GM21737 (cell line): Measurements from ENCODE around the gene NEUROG1.

Experiments used
- ATAC-seq: cut with Tn5 transposase; IDR thresholded peaks from one replicate; pipeline ENCODE4 v1.9.1; 2021; ENCODE audit warnings: mild to moderate bottlenecking, moderate library complexity; ENCODE audit not compliant: unreplicated experiment

NEUROG1 gene

GRCh38 chr5:135535820-135536801 is at the start of gene NEUROG1:
Gene NEUROG1, minus strand, starts transcription at chr5:135535964. Its CDS starts 274 bp downstream, at chr5:135535690.
- ATAC-seq: no peak

GRCh38 chr5:135584918-135585317 is 49.2 kb upstream of the NEUROG1 start:
- ATAC-seq: no peak

DNA sequence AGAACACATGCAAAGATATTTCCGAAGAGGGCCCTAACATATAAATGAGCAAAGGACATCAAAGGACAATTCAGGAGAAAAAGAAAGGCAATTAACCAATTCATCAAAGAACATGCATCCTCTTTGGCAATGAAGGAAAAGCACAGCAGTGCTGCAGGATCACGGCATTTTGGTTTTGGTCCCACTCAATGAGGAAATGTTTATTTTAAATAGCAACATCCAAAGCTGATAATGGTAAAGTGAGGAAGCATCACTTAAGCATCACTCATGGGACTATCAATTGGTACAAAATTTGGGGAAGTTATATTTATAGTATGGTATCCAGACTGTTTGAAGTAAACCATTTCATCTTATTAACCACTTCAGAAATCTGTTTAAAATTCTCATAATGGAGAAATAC is 48.5 kb upstream of the NEUROG1 start:
- no peak for ATAC-seq

- no peak for ATAC-seq
Observed at GRCh38 chr5:135582099-135582781, 46.5 kb upstream of the NEUROG1 start.

GRCh38 chr5:135578685-135579341 is 43.0 kb upstream of the NEUROG1 start, which contains the start of gene CXCL14:
Gene CXCL14, minus strand, starts transcription at chr5:135578991. Its CDS starts 213 bp downstream, at chr5:135578778.
- no peak for ATAC-seq

DNA sequence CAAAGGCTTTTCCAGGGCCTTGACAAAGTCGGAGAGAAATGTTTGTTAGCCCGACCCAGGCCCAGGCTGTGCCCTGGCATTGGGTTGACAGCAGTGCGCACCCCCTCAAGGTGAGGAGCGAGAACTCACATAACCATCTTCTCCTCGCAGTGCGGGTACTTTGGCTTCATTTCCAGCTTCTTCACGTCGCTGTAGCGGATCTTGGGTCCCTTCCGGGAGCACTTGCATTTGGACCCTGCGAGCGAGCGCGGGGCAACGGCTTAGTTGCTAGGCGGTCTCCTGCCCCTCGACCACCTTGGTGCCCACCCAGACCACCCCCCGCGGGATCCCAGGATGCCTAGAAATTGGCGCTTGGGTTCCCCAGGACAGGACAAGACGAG is 42.5 kb upstream of the NEUROG1 start:
- no peak for ATAC-seq

DNA sequence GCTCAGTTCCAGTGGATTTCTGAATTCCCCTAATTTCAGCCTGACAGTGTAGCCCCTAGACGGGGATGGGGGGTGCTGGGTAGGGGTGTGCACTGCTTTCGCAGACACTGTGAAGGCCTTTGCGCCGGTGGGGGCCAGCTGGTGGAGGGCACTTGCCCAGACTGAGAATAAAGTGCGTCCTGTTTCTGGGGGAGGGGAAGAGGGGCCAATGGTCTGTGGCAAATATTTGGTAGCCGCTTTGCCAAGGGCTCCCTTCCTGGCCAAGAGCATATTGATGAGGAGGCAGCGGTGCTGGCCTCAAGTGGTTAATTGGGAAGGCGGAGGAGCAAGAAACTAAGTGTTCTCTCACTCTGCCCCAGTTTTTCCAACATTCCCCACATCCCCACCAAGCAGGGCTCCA is 41.7 kb upstream of the NEUROG1 start:
- ATAC-seq: no peak

DNA sequence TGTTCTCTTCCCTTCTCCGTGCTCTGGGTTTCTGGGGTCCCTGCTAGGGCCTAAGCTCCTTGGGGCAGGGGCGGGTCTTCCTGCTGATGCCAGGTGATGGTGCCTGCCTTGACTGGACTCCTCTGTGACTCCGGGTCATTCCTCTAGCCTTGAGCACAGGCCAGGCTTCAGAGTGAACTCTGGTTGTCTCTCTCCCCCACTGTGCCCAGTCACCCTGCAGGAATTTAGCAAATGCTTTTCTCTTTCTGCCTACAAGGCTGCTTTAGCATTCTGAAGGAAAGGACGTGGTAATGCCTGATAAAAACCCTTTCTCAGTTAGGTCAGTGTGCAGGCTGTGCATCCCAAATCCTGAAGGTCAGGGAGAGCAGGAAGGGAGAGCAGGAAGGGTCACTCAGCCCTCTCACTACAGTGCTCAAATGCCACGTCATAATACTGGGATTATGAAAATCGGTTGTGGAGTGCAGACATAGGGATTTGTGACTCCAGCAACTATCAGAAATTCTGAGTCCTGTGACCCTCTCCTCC is 40.4 kb upstream of the NEUROG1 start:
- ATAC-seq: no peak

- no peak for ATAC-seq
Observed at GRCh38 chr5:135574493-135574892, 38.7 kb upstream of the NEUROG1 start.

GRCh38 chr5:135571902-135572301 is 36.1 kb upstream of the NEUROG1 start:
- no peak for ATAC-seq

DNA sequence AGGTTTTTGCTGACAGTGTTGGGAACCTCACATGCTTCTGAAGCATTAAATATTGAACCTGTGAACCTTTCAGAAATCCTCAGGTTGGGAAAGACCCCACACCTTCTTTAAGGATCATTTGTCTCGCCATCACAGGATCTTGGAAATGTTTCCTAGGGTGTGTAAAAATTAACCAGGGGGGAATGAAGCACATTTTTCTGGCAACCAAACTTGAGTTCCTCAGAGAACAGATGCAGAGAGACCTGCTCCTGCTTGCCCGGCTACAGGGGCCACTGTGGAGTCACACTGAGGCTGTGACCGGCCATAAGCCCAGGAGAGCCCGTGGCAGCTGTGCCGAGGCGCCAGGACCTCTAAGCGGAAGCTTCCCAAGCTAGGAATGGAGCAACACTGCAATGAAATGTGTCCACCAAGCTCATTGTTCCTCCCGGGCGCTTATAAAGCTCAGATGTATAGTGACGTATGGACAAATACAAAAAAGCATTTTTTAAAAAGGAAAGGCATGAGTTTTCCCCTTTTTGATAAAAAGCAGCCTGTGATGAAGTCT is 35.4 kb upstream of the NEUROG1 start:
- ATAC-seq: no peak

GRCh38 chr5:135570453-135570764 is 34.6 kb upstream of the NEUROG1 start:
- no peak for ATAC-seq

GRCh38 chr5:135569755-135570452 is 34.1 kb upstream of the NEUROG1 start:
- no peak for ATAC-seq

- ATAC-seq: no peak
Observed at GRCh38 chr5:135568923-135569360, 33.2 kb upstream of the NEUROG1 start.

- ATAC-seq: no peak
Observed at GRCh38 chr5:135568246-135568645, 32.5 kb upstream of the NEUROG1 start.

DNA sequence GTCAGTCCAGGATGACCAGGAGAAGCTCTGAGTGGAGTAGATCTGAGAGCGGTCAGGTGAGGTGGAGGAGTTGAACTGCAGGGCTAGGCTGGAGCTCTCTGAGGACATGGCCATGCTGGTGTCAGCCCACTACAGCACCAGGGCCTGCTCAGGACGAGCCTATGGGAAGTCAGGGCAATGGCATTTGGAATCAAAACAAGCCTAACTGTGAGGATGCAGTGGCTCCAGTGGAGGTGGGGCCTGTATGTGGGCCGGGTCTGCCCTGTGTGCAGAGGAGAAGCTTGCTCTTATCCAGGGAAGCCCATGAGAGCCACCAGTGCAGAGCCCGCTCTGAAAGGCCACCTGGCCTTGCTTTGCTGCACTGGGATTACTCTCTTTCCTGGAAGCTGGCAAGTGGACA is 31.9 kb upstream of the NEUROG1 start:
- ATAC-seq: no peak

DNA sequence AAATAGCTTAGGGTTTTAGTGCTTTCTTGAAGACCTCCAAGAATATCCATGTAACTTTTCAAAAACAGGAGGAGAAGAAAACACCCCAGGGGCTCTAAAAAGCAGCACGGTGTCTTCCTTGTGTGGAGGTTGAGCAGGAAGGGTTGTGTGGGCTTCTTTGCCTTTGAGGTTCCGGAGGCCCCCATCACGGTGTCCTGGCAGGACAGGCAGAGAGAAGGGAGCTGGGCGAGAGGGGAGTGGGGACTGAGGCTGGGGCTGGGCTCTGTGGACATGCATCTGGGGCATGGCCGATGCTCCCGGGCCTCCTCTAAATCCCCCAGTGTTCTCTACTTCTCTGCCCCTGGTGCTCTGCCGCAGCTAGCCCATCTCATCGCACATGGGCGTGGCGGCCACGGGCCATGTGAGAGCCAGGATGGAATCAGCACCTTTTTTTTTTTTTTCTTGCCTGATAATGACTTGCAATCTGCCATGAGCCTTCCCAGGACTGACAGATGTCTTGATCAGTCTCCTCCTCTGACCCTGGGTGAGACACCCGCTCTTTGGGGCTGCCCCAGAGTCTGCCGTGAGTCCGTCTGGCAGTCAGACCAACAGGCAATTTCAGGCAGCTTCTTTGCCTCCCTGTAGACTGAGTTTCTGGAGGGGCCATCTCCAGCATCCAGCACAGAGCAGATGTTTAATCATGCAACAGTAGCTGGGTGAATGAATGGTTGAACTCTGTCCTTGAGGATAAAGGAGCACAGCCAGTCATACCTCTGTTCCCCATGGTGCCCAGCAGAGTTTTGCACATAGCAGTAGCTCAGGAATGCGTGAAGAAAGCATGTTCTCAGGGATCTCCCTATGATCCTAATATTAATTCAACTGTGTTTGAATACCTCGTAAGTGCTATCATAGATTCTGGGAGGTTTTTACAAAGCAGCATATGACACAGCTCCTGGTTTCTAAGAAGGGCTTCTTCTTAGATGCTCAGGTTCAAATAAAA is 30.9 kb upstream of the NEUROG1 start:
- ATAC-seq: no peak

- no peak for ATAC-seq
Observed at GRCh38 chr5:135565725-135566421, 30.1 kb upstream of the NEUROG1 start.

DNA sequence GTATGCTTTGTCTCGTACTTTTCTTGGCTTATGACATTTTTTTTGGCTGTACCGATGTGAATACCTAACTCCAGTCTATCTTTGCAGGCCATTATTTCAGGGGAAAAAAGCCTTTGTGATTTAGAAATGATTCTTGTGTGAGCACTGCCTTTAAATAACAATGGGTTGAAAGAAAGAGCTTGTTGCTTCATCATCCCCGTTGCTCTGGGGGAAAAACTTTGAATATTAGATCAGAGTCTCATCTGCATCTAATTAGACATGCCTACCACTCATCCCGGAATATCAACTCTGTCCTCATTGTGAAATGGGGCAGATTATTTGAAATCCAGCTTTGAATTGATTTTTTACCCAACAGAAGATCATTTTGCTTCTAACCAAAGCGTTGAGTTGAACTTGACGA is 29.5 kb upstream of the NEUROG1 start:
- no peak for ATAC-seq
